Frontal cortex (tissue), 4 donors: Measurements from ENCODE around the gene DPAGT1. TPM values are rescaled to one million over a fixed set of nuclear protein-coding genes. Genes with fewer than 3 reads are reported as not detected.

Source experiments
- DNase-seq, 2 donors: peaks; one replicate each; pipeline ENCODE4 v3.0.0; 2012; ENCODE audit warnings: low spot score in 2 of 2
- FAIRE-seq: peaks from 2 replicates; lab custom pipeline; 2012; peaks lifted over from hg19 to GRCh38; lab: Jason Lieb, UNC
- total RNA-seq: library from RNA; depleted of rRNA; stranded (reverse); fragments of >200 nt; gene quantifications from one replicate; pipeline ENCODE4 v1.2.3, GENCODE V29; 2014
- donor health status: control.
- donor health status: control.
- donor health status: control.

DPAGT1 gene
- total RNA-seq, 1 donor from 2014 or later, result 5.3 TPM

DNA sequence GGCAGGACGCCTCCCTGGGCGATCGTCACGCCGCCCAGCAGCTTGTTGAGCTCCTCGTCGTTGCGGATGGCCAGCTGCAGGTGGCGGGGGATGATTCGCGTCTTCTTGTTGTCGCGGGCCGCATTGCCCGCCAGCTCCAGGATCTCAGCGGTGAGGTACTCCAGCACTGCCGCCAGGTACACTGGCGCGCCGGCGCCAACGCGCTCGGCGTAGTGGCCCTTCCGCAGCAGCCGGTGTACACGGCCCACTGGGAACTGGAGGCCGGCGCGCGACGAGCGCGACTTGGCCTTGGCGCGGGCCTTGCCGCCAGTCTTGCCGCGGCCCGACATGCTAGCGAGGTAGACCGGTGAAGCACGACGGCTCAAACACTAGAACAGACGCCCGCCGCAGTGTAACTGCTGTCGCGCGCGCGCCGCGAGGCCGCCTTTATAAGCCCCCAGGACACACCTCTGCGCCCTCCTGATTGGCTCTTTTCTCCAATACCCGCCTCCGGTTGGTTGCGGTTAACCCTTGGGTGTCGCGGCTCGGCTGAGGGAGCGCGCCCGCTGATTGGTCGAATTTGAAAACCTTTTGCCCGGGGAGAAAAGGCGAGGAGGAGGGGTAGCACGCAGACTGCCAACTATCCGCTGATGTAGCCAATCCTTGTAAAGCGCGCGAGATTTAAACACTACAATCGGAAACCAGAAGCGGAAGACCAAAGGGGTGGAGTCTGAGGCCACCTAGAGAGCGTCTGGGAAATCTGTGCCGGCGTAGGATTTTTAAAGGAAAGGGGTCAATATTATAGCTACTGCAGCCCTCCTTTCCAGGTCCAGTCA, 6.4 kb downstream of the DPAGT1 start:
- DNase-seq (peak; percentile 95 to 97), FAIRE-seq (peak; percentile 99)

DNA sequence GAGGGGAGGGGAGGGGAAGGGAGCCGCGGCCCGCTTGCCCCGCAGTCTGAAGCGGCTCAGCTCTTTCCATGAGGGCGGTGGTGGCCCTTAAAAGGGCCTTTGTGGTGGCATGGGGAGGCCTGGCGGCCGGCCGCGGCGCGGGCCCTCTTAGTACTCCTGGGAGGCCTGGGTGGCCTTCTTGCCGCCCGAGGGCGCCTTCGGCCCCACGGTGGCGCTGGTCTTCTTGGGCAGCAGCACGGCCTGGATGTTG, 6.9 kb downstream of the DPAGT1 start:
- DNase-seq (peak; percentile 74 to 80), FAIRE-seq (no peak)

- FAIRE-seq, result no peak
- DNase-seq, result no peak
Measured at GRCh38 chr11:119093942-119094815, 7.5 kb downstream of the DPAGT1 start.

- FAIRE-seq (no peak), DNase-seq (no peak)
Measured at GRCh38 chr11:119092880-119093842, 8.5 kb downstream of the DPAGT1 start.

GRCh38 chr11:119091966-119092879, 9.4 kb downstream of the DPAGT1 start:
- no peak for DNase-seq
- FAIRE-seq, result no peak

GRCh38 chr11:119091178-119091577, 10.5 kb downstream of the DPAGT1 start:
- DNase-seq (no peak), FAIRE-seq (no peak)

DNA sequence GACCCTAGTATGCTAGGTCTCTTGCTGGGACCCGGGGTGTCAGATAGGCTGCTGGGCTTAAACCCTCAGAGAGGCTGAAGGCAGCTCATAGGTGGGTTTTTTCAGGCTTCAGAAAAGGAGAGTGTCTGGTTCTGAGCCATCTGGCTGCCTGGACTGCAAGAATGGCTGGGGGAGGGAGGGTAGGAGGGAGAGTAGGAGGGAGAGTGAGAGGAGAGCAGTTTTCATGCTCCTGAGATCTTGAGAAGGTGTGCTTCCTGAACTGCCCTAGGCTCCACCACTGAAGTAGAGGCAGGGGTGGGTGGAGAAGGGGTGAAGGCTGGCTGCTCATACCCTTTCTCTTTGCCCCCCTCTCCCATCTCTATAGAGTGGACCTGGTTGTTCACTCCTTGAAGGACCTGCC, 12.3 kb downstream of the DPAGT1 start:
- FAIRE-seq, result no peak
- no peak for DNase-seq

DNA sequence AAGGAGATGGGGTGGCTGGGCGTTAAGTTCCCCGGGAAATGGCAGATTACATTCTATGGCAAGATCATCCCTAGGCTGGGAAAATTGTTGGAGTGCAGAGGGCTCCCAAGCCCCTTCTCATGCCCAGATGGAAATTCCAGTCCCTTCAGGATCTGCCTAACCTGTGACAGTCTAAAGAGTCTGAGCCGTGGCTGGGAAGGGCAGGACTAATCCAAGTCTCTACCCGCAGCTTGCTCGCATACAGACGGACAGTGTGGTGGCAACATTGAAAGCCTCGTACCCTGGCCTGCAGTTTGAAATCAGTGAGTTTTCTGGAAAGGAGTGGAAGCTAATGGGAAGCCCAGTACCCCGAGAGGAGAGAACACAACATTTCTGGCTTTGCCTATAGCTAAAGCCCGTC, 13.2 kb downstream of the DPAGT1 start:
- DNase-seq (no peak), FAIRE-seq (no peak)

DNA sequence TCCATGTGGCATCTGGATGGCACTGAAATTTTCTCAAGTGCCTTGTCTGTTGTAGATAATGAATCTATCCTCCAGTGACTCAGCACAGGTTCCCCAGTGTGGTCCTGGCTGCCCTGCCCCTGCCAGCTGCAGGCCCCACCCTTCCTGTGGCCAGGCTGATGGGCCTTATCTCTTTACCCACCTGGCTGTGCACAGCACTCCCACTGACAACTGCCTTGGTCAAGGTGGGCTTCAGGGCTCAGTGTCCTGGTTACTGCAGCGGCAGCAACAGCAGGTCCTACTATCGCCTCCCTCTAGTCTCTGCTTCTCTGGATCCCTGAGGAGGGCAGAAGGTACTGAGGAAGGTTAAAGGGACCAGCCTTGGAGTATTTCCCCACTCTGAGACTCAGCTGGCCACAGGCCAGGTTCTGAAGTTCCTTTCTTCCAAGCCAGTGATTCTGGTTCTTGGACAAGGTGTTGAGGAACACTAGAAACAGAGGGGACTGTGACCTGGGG, 13.9 kb downstream of the DPAGT1 start:
- FAIRE-seq (no peak), DNase-seq (no peak)

- FAIRE-seq, result no peak
- DNase-seq, result no peak
Measured at GRCh38 chr11:119087123-119087522, 14.5 kb downstream of the DPAGT1 start.

GRCh38 chr11:119085437-119085847, 16.2 kb downstream of the DPAGT1 start:
- FAIRE-seq, result no peak
- no peak for DNase-seq

DNA sequence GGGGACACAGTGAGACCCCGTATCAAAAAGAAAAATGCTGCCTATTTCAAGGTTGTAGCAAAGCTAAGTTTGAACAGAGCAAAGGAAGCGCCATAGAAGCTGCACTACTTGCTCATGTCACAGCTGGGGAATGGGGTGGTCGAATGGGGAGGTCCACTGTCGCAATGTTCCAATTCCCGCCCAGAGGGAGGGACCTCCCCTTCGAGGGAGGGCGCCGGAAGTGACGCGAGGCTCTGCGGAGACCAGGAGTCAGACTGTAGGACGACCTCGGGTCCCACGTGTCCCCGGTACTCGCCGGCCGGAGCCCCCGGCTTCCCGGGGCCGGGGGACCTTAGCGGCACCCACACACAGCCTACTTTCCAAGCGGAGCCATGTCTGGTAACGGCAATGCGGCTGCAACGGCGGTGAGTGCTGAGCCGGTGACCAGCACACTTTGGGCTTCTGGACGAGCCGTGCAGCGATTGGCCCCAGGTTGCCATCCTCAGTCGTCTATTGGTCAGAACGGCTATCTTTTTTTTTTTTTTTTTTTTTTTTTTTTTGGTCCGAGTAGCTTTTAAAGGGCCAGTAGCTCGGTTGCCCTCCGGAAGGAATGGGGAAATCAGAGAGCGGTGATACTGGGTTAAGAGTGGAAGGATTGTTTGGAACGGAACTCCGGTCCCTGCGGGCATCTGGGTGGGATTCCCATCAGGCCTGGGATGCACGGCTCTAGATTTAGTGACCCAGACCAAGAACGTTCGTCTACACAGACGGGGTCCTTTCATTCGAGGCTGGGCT, 16.8 kb downstream of the DPAGT1 start, which contains the start of gene HMBS:
Gene HMBS, plus strand, starts transcription at position 219 of the 774 bp plus-strand sequence. Its CDS starts 153 bp downstream, at position 372.
- DNase-seq (peak; percentile 82 to 92), FAIRE-seq (no peak)

GRCh38 chr11:119081682-119082260, 19.9 kb downstream of the DPAGT1 start:
- DNase-seq (no peak), FAIRE-seq (no peak)

DNA sequence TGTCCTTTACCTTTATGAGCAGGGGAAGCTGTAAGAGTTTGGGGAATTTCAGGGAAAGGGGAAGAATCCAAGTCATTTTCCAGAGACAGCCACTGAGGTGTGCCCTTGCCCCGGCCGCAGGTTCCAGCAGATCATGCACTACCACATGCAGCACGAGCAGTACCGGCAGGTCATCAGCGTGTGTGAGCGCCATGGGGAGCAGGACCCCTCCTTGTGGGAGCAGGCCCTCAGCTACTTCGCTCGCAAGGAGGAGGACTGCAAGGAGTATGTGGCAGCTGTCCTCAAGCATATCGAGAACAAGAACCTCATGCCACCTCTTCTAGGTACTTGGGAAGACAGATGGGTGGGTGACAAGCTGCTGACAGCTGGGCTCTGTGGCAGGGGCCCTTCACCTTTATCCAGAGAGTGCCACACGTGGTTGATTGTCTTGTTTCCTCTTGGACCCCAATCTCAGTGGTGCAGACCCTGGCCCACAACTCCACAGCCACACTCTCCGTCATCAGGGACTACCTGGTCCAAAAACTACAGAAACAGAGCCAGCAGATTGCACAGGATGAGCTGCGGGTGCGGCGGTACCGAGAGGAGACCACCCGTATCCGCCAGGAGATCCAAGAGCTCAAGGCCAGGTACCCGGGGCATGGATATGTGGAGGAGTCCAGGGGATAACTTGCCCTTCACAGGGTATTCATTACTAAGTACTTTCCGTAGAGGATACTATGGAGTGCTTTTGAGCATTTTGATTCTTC, 22.8 kb downstream of the DPAGT1 start:
- DNase-seq (no peak), FAIRE-seq (no peak)

GRCh38 chr11:119077839-119078238, 23.8 kb downstream of the DPAGT1 start:
- DNase-seq, result no peak
- no peak for FAIRE-seq

- FAIRE-seq, result no peak
- DNase-seq, result peak; percentile 90 to 97
Measured at GRCh38 chr11:119067371-119068222, 34.1 kb downstream of the DPAGT1 start, which contains the start of gene VPS11. Gene VPS11, plus strand, starts transcription at chr11:119067818. Its CDS starts 6 bp downstream, at chr11:119067824.
